SK-N-SH (cell line): Measurements from ENCODE around the gene PRDM11. TPM values are rescaled to one million over a fixed set of nuclear protein-coding genes. Genes with fewer than 3 reads are reported as not detected.

Experiments
- CTCF ChIA-PET: fragments of 300-600, 350-600 bp; formaldehyde crosslinking; extraction: SDS; loops from one replicate; lab custom pipeline; 2021; lab: Yijun Ruan, JAX
- POLR2A ChIA-PET: fragments of 350-600 bp; sonication (Branson Sonifier 250); formaldehyde crosslinking; extraction: SDS; loops from one replicate; lab custom pipeline; 2020; ENCODE audit warnings: antibody characterized with exemption, inconsistent platforms; lab: Yijun Ruan, JAX
- DNase-seq: peaks from one replicate; pipeline ENCODE4 v3.0.0; 2012
- H2AFZ ChIP-seq: fragments of 200-600 bp; sonication (generic); 2 replicates; pipeline ENCODE4 v1.8.1; 2016; ENCODE audit warnings: antibody characterized with exemption, mild to moderate bottlenecking, low read depth
- H3F3A ChIP-seq: fragments of 200-600 bp; sonication (generic); replicated peaks from 2 replicates; pipeline ENCODE3; 2016; ENCODE audit warnings: antibody characterized with exemption, mild to moderate bottlenecking; ENCODE audit not compliant: insufficient read depth
- H3K27ac ChIP-seq, 2 experiments: fragments of 200-500 bp in 1 of 2; fragments of 200-600 bp in 1 of 2; sonication (Bioruptor generic) in 1 of 2; sonication (generic), shearing (Covaris generic) in 1 of 2; 2 replicates each; pipeline versions ENCODE4 v1.5.1 to v1.6.1; 2014 to 2016; ENCODE audit warnings: low read depth in 2 of 2, inconsistent platforms in 1 of 2, low read length in 1 of 2, mild to moderate bottlenecking in 1 of 2, mixed read lengths in 1 of 2
- H3K27me3 ChIP-seq: fragments of 200-600 bp; sonication (generic), shearing (Covaris generic); 2 replicates; pipeline ENCODE4 v1.6.1; 2016; ENCODE audit warnings: mixed run types; ENCODE audit not compliant: insufficient read depth
- H3K36me3 ChIP-seq, 2 experiments: fragments of 200-500 bp in 1 of 2; fragments of 200-600 bp in 1 of 2; sonication (Bioruptor generic) in 1 of 2; sonication (generic) in 1 of 2; replicated peaks in 1 of 2; 2 replicates each; pipeline versions ENCODE3 to v1.5.1; 2014 to 2016; ENCODE audit warnings: low read length in 1 of 2, mild to moderate bottlenecking in 1 of 2; ENCODE audit not compliant: insufficient read depth in 2 of 2, control insufficient read depth in 1 of 2
- H3K4me1 ChIP-seq, 2 experiments: fragments of 200-500 bp in 1 of 2; fragments of 200-600 bp in 1 of 2; sonication (Bioruptor generic) in 1 of 2; sonication (generic), shearing (Covaris generic) in 1 of 2; 2 replicates each; pipeline versions ENCODE4 v1.5.1 to v1.6.1; 2014 to 2016; ENCODE audit warnings: low read depth in 1 of 2, low read length in 1 of 2, mixed run types in 1 of 2; ENCODE audit not compliant: insufficient read depth in 2 of 2, control insufficient read depth in 1 of 2
- H3K4me2 ChIP-seq: fragments of 200-600 bp; sonication (generic), shearing (Covaris generic); 2 replicates; pipeline ENCODE4 v1.6.1; 2017; ENCODE audit warnings: mixed run types
- H3K4me3 ChIP-seq, 2 experiments: fragments of 200-500 bp in 1 of 2; fragments of 200-600 bp in 1 of 2; sonication (Bioruptor generic) in 1 of 2; sonication (generic), shearing (Covaris generic) in 1 of 2; 2 replicates each; pipeline versions ENCODE4 v1.5.1 to v1.8.1; 2014 to 2016; ENCODE audit warnings: low read depth in 2 of 2, inconsistent platforms in 1 of 2, low read length in 1 of 2, mild to moderate bottlenecking in 1 of 2, mixed read lengths in 1 of 2, moderate library complexity in 1 of 2
- H3K79me2 ChIP-seq: fragments of 200-600 bp; sonication (generic); 2 replicates; pipeline ENCODE4 v1.8.1; 2017; ENCODE audit warnings: mild to moderate bottlenecking; ENCODE audit not compliant: insufficient read depth
- H3K9ac ChIP-seq: fragments of 200-600 bp; sonication (generic); 2 replicates; pipeline ENCODE4 v1.6.1; 2017; ENCODE audit warnings: mixed run types
- H3K9me2 ChIP-seq: fragments of 200-600 bp; sonication (generic); 2 replicates; pipeline ENCODE4 v1.6.1; 2017; ENCODE audit warnings: mixed run types
- H3K9me3 ChIP-seq: fragments of 200-600 bp; sonication (generic); 2 replicates; pipeline ENCODE4 v1.6.1; 2017; ENCODE audit warnings: mixed run types, mild to moderate bottlenecking, moderate library complexity
- H4K20me1 ChIP-seq: fragments of 200-600 bp; sonication (generic); 2 replicates; pipeline ENCODE4 v1.6.1; 2017; ENCODE audit warnings: mild to moderate bottlenecking, mixed run types; ENCODE audit not compliant: insufficient read depth
- CHD2 ChIP-seq: fragments of 150-350 bp; IDR thresholded peaks from 2 replicates; pipeline ENCODE4 v1.6.1; 2018; ENCODE audit warnings: low read length; ENCODE audit not compliant: partially characterized antibody
- EP300 ChIP-seq, 2 experiments: IDR thresholded peaks; 2 replicates each; pipeline versions ENCODE4 v1.4.0 to v1.6.1; 2012; ENCODE audit warnings: borderline replicate concordance in 1 of 2, low read depth in 1 of 2, low read length in 1 of 2
- EZH2phosphoT487 ChIP-seq: fragments of 200-600 bp; sonication (generic); IDR thresholded peaks from 2 replicates; pipeline ENCODE4 v1.6.1; 2017; ENCODE audit warnings: low read depth, mixed run types, mild to moderate bottlenecking, antibody characterized with exemption, moderate library complexity, borderline replicate concordance
- FOSL2 ChIP-seq: IDR thresholded peaks from 2 replicates; pipeline ENCODE4 v1.4.0; 2012; ENCODE audit warnings: low read depth, mild to moderate bottlenecking, moderate library complexity, borderline replicate concordance
- GABPA ChIP-seq: IDR thresholded peaks from 2 replicates; pipeline ENCODE4 v1.4.0; 2012; ENCODE audit warnings: low read depth, mild to moderate bottlenecking
- GATA2 ChIP-seq: sonication (generic); formaldehyde crosslinking; IDR thresholded peaks from 2 replicates; pipeline ENCODE4 v1.5.0; 2020; ENCODE audit warnings: mild to moderate bottlenecking, missing genetic modification reagents
- IRF3 ChIP-seq: fragments of 150-350 bp; IDR thresholded peaks from 2 replicates; pipeline ENCODE4 v1.6.1; 2016; ENCODE audit warnings: mild to moderate bottlenecking, low read depth, low read length
- JUND ChIP-seq: IDR thresholded peaks from 2 replicates; pipeline ENCODE4 v1.4.0; 2012
- MXI1 ChIP-seq: IDR thresholded peaks from 2 replicates; pipeline ENCODE4 v1.6.1; 2012; ENCODE audit warnings: mild to moderate bottlenecking, low read depth, low read length, improper control_type of control experiment
- PBX3 ChIP-seq: IDR thresholded peaks from 2 replicates; pipeline ENCODE4; 2012
- POLR2AphosphoS5 ChIP-seq: IDR thresholded peaks from 2 replicates; pipeline ENCODE4 v1.6.1; 2012; ENCODE audit warnings: low read depth, low read length
- REST ChIP-seq: IDR thresholded peaks from 2 replicates; pipeline ENCODE4 v1.6.1; 2012; ENCODE audit warnings: mild to moderate bottlenecking, low read depth, low read length, moderate library complexity
- RXRA ChIP-seq: IDR thresholded peaks from 2 replicates; pipeline ENCODE4 v1.4.0; 2012; ENCODE audit warnings: low read depth, mild to moderate bottlenecking, borderline replicate concordance
- SMC3 ChIP-seq: IDR thresholded peaks from 2 replicates; pipeline ENCODE4 v1.6.1; 2012; ENCODE audit warnings: low read depth, low read length, improper control_type of control experiment
- TAF1 ChIP-seq: IDR thresholded peaks from 2 replicates; pipeline ENCODE4 v1.6.1; 2012; ENCODE audit warnings: low read depth, mild to moderate bottlenecking, low read length, moderate library complexity, borderline replicate concordance
- USF2 ChIP-seq: fragments of 150-350 bp; IDR thresholded peaks from 2 replicates; pipeline ENCODE4 v1.6.1; 2017; ENCODE audit warnings: antibody characterized with exemption, low read length, low read depth, borderline replicate concordance
- YY1 ChIP-seq: IDR thresholded peaks from 2 replicates; pipeline ENCODE4 v1.4.0; 2012; ENCODE audit warnings: low read depth, mild to moderate bottlenecking
- ZBTB33 ChIP-seq: IDR thresholded peaks from 2 replicates; pipeline ENCODE4 v1.4.0; 2012; ENCODE audit warnings: low read depth, borderline replicate concordance
- WGBS: methylation state at CpG from one replicate; pipeline ENCODE4 v1.1.6; 2017; ENCODE audit warnings: low lambda C conversion rate; 5-methylcytosine and 5-hydroxymethylcytosine counted together
- polyA plus RNA-seq, 3 experiments: library from polyadenylated mRNA; depleted of rRNA; stranded (reverse); fragments of >200 nt; gene quantifications; 2 replicates each; pipeline ENCODE4 v1.2.3, GENCODE V29; 2012

The PRDM11 gene
- polyA plus RNA-seq, 1 of the 3 experiments (the other 2 are of a cell fraction): 4.5 TPM

GRCh38 chr11:45254070-45254469 is 107.6 kb downstream of the PRDM11 start:
- DNase-seq: no peak
- Histone ChIP-seq H2AFZ (no peak overlapping the region), H3K79me2 (no peaks in the 10 kb centered on the region), H4K20me1 (no peaks in the 10 kb centered on the region), H3K4me1 (no peaks in the 10 kb centered on the region), H3K9me3 (no peaks in the 10 kb centered on the region), H3K36me3 (no peaks in the 10 kb centered on the region), H3K27me3 (no peaks in the 10 kb centered on the region; the same call in 1 of the 2 replicates), H3K4me3 (no peak overlapping the region), H3K4me2 (no peak overlapping the region), H3K9me2 (no peaks in the 10 kb centered on the region), H3K27ac (no peak overlapping the region), H3F3A (no peaks in the 10 kb centered on the region), H3K9ac (no peak overlapping the region)
- 56% methylated on average over 4 of the region's 4 CpGs for WGBS
- TF ChIP-seq ZBTB33 (no peak), CHD2 (no peak), REST (no peak), POLR2AphosphoS5 (no peak), SMC3 (no peak), GABPA (no peak), YY1 (no peak), IRF3 (no peak), MXI1 (no peak), EP300 (IDR thresholded peaks at IDR 0.05; ENCODE audit: borderline replicate concordance in 1 of 2, low read depth in 1 of 2, low read length in 1 of 2) (no peak), RXRA (no peak), GATA2 (CRISPR knock-in tag) (no peak), FOSL2 (no peak), USF2 (no peak), JUND (no peak), EZH2phosphoT487 (no peak), TAF1 (no peak), PBX3 (no peak)
- CTCF ChIA-PET: interaction anchor here (0.9 to 3.0 kb wide), 4 partner anchors 11 to 149 kb away, joined by 3 to 14 read pairs (median 6); no protein-coding TSS in a partner anchor
- POLR2A ChIA-PET: no interaction called here
